K562 (cell line): Measurements from ENCODE around the gene OGDH. TPM values are rescaled to one million over a fixed set of nuclear protein-coding genes. Genes with fewer than 3 reads are reported as not detected.

Experiments used
- ATAC-seq: fragments of 200-7000 bp; cut with Tn5 transposase; 3 replicates; pipeline ENCODE4 v1.9.1; 2020; ENCODE audit warnings: moderate library complexity
- BruUV-seq: library from RNA; stranded (reverse); fragments of 400-500 nt; replicated peaks from 2 replicates; lab custom pipeline; 2021; lab: Mats Ljungman, UMichigan
- CTCF ChIA-PET: fragments of 300-600 bp; formaldehyde crosslinking; extraction: SDS; loops from one replicate; lab custom pipeline; 2021; ENCODE audit warnings: low intra/inter-chr PET ratio; lab: Yijun Ruan, JAX
- POLR2A ChIA-PET: fragments of 300-600, 350-650 bp; sonication (Branson Sonifier 250); formaldehyde crosslinking; extraction: SDS; loops from one replicate; lab custom pipeline; 2021; ENCODE audit warnings: antibody characterized with exemption, inconsistent platforms; lab: Yijun Ruan, JAX
- DNase-seq, 4 experiments: peaks; one replicate each; pipeline versions ENCODE4 v3.0.0 to v3.0.0-alpha.2; 2011 to 2018; ENCODE audit warnings: low spot score in 3 of 4, mixed read lengths in 3 of 4; ENCODE audit errors: extremely low read depth in 1 of 4
- FAIRE-seq: peaks from 2 replicates; lab custom pipeline; 2011; peaks lifted over from hg19 to GRCh38; lab: Jason Lieb, UNC
- H2AFZ ChIP-seq: 2 replicates; pipeline ENCODE4 v1.6.0; 2011; ENCODE audit warnings: low read depth, low read length, control low read depth, inconsistent platforms
- H3K27ac ChIP-seq: fragments of 200-600 bp; 3 replicates; pipeline ENCODE4 v1.8.0; 2011; ENCODE audit warnings: low read depth, mild to moderate bottlenecking, control low read depth, inconsistent platforms, low read length, moderate library complexity, mixed read lengths; ENCODE audit errors: extremely low read depth
- H3K27me3 ChIP-seq, 2 experiments: fragments of 300-600 bp in 1 of 2; 2 replicates in 1 of 2; 3 replicates in 1 of 2; pipeline versions ENCODE4 v1.6.0 to v1.8.0; 2011; ENCODE audit warnings: inconsistent platforms in 2 of 2, low read length in 2 of 2, mild to moderate bottlenecking in 1 of 2, mixed read lengths in 1 of 2, moderate library complexity in 1 of 2; ENCODE audit not compliant: control insufficient read depth in 2 of 2, insufficient read depth in 2 of 2
- H3K36me3 ChIP-seq: fragments of 300-600 bp; 3 replicates; pipeline ENCODE4 v1.8.0; 2011; ENCODE audit warnings: mild to moderate bottlenecking, low read length, inconsistent platforms; ENCODE audit not compliant: control insufficient read depth, insufficient read depth
- H3K4me1 ChIP-seq, 2 experiments: fragments of 200-600 bp in 1 of 2; replicated peaks in 1 of 2; 2 replicates in 1 of 2; 3 replicates in 1 of 2; pipeline versions ENCODE4 v1.5.1 to v1.8.0; 2011; ENCODE audit warnings: inconsistent platforms in 2 of 2, low read length in 2 of 2, mild to moderate bottlenecking in 1 of 2, mixed read lengths in 1 of 2, moderate library complexity in 1 of 2; ENCODE audit not compliant: control insufficient read depth in 2 of 2, insufficient read depth in 2 of 2
- H3K4me2 ChIP-seq: 2 replicates; pipeline ENCODE4 v1.6.1; 2011; ENCODE audit warnings: low read length, control low read depth, inconsistent platforms, mixed read lengths; ENCODE audit not compliant: insufficient read depth
- H3K4me3 ChIP-seq: fragments of 200-600 bp; sonication (generic), shearing (Covaris generic); 2 replicates; pipeline ENCODE4 v1.5.1; 2016; ENCODE audit warnings: control low read depth, inconsistent platforms
- H3K79me2 ChIP-seq: fragments of 200-600 bp; 3 replicates; pipeline ENCODE4 v1.8.0; 2011; ENCODE audit warnings: low read length, inconsistent platforms; ENCODE audit not compliant: control insufficient read depth, insufficient read depth
- H3K9ac ChIP-seq, 2 experiments: 2 replicates each; pipeline versions ENCODE4 v1.6.0 to v1.6.1; 2011; ENCODE audit warnings: low read depth in 2 of 2, low read length in 2 of 2, control low read depth in 1 of 2, inconsistent platforms in 1 of 2, mild to moderate bottlenecking in 1 of 2, mixed read lengths in 1 of 2; ENCODE audit not compliant: insufficient read depth in 1 of 2
- H3K9me1 ChIP-seq: one replicate; pipeline ENCODE4 v1.6.0; 2011; ENCODE audit warnings: inconsistent platforms, mild to moderate bottlenecking, low read length, moderate library complexity; ENCODE audit not compliant: control insufficient read depth, insufficient read depth
- H3K9me3 ChIP-seq: replicated peaks from 2 replicates; pipeline ENCODE4 v1.5.1; 2011; ENCODE audit warnings: low read depth, low read length, inconsistent platforms; ENCODE audit not compliant: control insufficient read depth, insufficient read depth
- H4K20me1 ChIP-seq: replicated peaks from 2 replicates; pipeline ENCODE4 v1.6.1; 2011; ENCODE audit warnings: low read length, inconsistent platforms, mixed read lengths; ENCODE audit not compliant: control insufficient read depth, insufficient read depth
- CEBPB ChIP-seq: fragments of 450-650 bp; IDR thresholded peaks from 2 replicates; pipeline ENCODE4 v1.6.1; 2016; ENCODE audit warnings: missing genetic modification characterization, missing compliant biosample characterization
- CEBPG ChIP-seq, 3 experiments: fragments of 200-800 bp in 1 of 3; sonication (Bioruptor generic) in 1 of 3; sonication (generic) in 1 of 3; formaldehyde crosslinking in 1 of 3; IDR thresholded peaks in 2 of 3; conservative IDR thresholded peaks in 1 of 3; 2 replicates each; pipeline versions ENCODE4 v1.6.1 to v1.8.0; 2016 to 2022; ENCODE audit warnings: missing compliant biosample characterization in 2 of 3, missing genetic modification characterization in 2 of 3, mild to moderate bottlenecking in 1 of 3, missing genetic modification reagents in 1 of 3
- FOXP4 ChIP-seq: sonication (generic); formaldehyde crosslinking; IDR thresholded peaks from 2 replicates; pipeline ENCODE4 v1.8.0; 2022; ENCODE audit warnings: mild to moderate bottlenecking, missing genetic modification reagents, borderline replicate concordance
- RBM17 ChIP-seq: fragments of 200-400 bp; formaldehyde crosslinking; IDR thresholded peaks from 2 replicates; pipeline ENCODE4 v1.6.1; 2017; ENCODE audit warnings: low read depth, mild to moderate bottlenecking, low read length, borderline replicate concordance
- USF1 ChIP-seq: sonication (generic); formaldehyde crosslinking; IDR thresholded peaks from 2 replicates; pipeline ENCODE4 v1.9.0; 2022; ENCODE audit warnings: mild to moderate bottlenecking, missing genetic modification reagents
- ZNF41 ChIP-seq: fragments of 250-450 bp; sonication (Bioruptor Pico); conservative IDR thresholded peaks from 2 replicates; pipeline ENCODE4 v1.4.0; 2020; ENCODE audit warnings: mild to moderate bottlenecking
- ZNF778 ChIP-seq: fragments of 450-650 bp; formaldehyde crosslinking; IDR thresholded peaks from 2 replicates; pipeline ENCODE4 v1.4.0; 2020; ENCODE audit warnings: mild to moderate bottlenecking, moderate library complexity
- WGBS: fragments of 100-300 bp; shearing (Covaris generic); methylation state at CpG from one replicate; pipeline ENCODE4 v1.1.6; 2016; ENCODE audit warnings: low coverage, mixed read lengths; ENCODE audit not compliant: insufficient coverage; ENCODE audit errors: missing lambda C conversion rate; 5-methylcytosine and 5-hydroxymethylcytosine counted together
- in situ Hi-C: fragments of 300-500 bp; cut with MboI; formaldehyde crosslinking; loops from 4 replicates; pipeline ENCODE4 v1.15.0; 2018; ENCODE audit warnings: inconsistent platforms, mixed read lengths
- intact Hi-C: fragments of 100-400 bp; cut with micrococcal nuclease; formaldehyde crosslinking; loops from 2 replicates; pipeline ENCODE4 v1.14.2; 2022
- polyA plus RNA-seq, 8 experiments: library from polyadenylated mRNA; depleted of rRNA in 4 of 8; stranded (reverse) in 5 of 8; unstranded in 3 of 8; fragments of >200 nt; fragmentation: Nextera tagmentation in 2 of 8; fragmentation: Illumina TruSeq in 1 of 8; extraction: Ambion mirVana in 2 of 8; extraction: Trizol in 1 of 8; gene quantifications; 2 replicates each; pipeline versions ENCODE4 v1.2.1 to v1.2.3, GENCODE V29; 2011 to 2014; ENCODE audit warnings: inconsistent platforms in 1 of 8, missing spikeins in 1 of 8
- total RNA-seq, 7 experiments: library from RNA; depleted of rRNA in 6 of 7; stranded (reverse); fragments of >200 nt in 6 of 7; fragmentation: Illumina TruSeq in 2 of 7; extraction: Trizol in 2 of 7; gene quantifications; 2 replicates each; pipeline versions ENCODE4 v1.2.1 to v1.2.3, GENCODE V29; 2011 to 2021; ENCODE audit warnings: low replicate concordance in 1 of 7

The OGDH gene
- total and polyA plus RNA-seq, 9 of the 15 experiments (the other 6 are each of a cell fraction or from before 2014, with no cell fraction given): 3.1 to 80.3 (median 23.5) TPM

GRCh38 chr7:44604941-44605340 is 1.5 kb upstream of the OGDH start:
- FAIRE-seq: no peak
- in situ Hi-C loops: no loop called here
- POLR2A ChIA-PET: interaction anchor here (0.6 to 2.7 kb wide), 2 partner anchors 13 to 23 kb away, joined by 3 to 13 read pairs; partner anchors contain the start of gene TMED4

More at GRCh38 chr7:44604941-44605340, 1.5 kb upstream of the OGDH start:
- no peak overlapping the region for H2AFZ ChIP-seq
- H3K4me3 ChIP-seq: no peak overlapping the region
- H3K4me2 ChIP-seq: peak overlapping the region; percentile 82
- no peak for TF ChIP-seq FOXP4
- peak; percentile 76 for TF ChIP-seq CEBPB
- TF ChIP-seq USF1 (CRISPR knock-in tag): no peak
- TF ChIP-seq ZNF41 (CRISPR knock-in tag): no peak
- no peak for TF ChIP-seq ZNF778 (CRISPR knock-in tag)
- TF ChIP-seq CEBPG (CRISPR knock-in tag; IDR thresholded peaks at IDR 0.05): no peak
- TF ChIP-seq CEBPG (tag; conservative IDR thresholded peaks at IDR 0.05 in 1 of 2, IDR thresholded peaks at IDR 0.05 in 1 of 2): peak; percentile 55 to 65; a peak in 2 of 4 replicates
- no peak for TF ChIP-seq RBM17
- WGBS: 38% methylated on average over 2 of the region's 2 CpGs
- DNase-seq (no peak), ATAC-seq (no peak)
- no peaks in the 10 kb centered on the region for H3K9me3 ChIP-seq
- H3K79me2 ChIP-seq: peaks cover 31% of the 10 kb centered on the region
- no TSS peak for BruUV-seq
- H3K36me3 ChIP-seq: peaks cover 12% of the 10 kb centered on the region
- H4K20me1 ChIP-seq: no peaks in the 10 kb centered on the region; the same call in 1 of the 2 replicates
- no peak overlapping the region for H3K27ac ChIP-seq
- 0 out of 5 replicates have a peak, but pooled peaks cover 0 to 7% of the 10 kb centered on the region in 2 experiments for H3K27me3 ChIP-seq
- CTCF ChIA-PET: no interaction called here
- no peaks in the 10 kb centered on the region for H3K9me1 ChIP-seq
- intact Hi-C loops: loop anchor here (5.0 kb wide), 2 partner anchors 72 to 157 kb away; no protein-coding TSS in a partner anchor
- H3K9ac ChIP-seq: no peak overlapping the region; a peak in 1 of 4 replicates
- peaks cover 8 to 27% of the 10 kb centered on the region in 2 experiments; a peak in 4 of 5 replicates for H3K4me1 ChIP-seq
